ENCODE data around the gene MGA. TPM values are rescaled to one million over a fixed set of nuclear protein-coding genes. Genes with fewer than 3 reads are reported as not detected.

Gene MGA
- total RNA-seq, 1 donor from 2014 or later = 26.6 TPM

DNA sequence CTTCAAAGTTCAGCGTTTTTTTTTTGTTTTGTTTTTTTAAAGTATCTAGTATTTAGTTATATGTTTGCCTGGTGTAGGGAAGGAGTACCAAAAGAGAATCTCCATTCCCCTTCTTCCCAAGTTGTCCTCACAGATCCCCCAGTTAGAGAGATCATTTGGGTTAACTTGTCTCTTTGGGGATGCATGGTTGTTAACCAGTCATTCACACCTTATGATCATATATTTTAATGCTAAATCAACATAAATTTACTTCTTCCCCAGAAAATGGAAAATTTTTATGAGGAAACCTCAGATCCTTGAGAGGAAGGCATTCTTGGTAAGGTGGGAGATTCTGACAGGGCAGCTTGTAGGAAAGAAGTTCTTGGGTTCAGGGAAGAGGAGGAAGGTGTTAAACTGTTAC lies 1.5 kb upstream of the MGA start:
- no peak for DNase-seq (ENCODE audit: low read depth, low spot score)

DNA sequence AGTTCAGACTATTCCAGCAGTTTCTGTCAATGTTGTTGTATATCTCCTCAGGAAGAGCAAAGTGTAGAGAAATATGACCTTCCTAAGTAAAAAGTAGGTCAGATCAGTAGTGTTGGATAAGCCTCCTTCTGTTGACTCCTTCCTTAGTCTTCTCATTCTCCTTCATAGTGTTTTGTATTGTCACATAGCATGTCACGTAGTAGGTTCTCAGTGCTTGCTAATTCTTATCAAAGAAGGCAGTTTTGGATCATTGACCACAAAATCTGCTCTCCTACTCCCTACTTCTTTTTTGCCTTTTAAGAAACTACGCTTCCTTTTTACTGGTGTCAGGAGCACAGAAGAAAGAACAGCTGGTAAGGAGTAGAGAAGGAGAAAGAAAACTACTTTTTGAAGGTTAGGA lies 1.0 kb upstream of the MGA start:
- no peak for DNase-seq (ENCODE audit: low read depth, low spot score)

DNA sequence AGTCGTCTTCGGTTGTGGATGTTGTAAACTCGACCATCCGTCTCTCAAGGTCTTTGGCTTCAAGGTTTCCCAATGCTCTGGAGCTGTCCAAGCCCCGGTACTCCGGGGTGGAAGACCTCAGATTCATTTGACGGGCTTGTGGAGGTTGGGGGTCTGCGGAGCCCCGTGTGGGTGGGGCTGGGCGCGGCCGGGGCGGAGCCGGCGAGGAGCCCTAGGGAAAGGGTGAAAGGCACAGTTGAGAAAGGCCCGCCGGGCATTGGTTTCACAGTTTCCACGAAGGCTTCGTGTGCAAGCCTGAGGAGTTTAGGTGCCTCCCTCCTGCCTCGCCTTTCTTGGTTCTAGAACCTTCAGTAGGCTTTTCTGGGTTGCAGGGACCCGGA lies 360 bp upstream of the MGA start:
- DNase-seq (ENCODE audit: low read depth, low spot score) = no peak

DNA sequence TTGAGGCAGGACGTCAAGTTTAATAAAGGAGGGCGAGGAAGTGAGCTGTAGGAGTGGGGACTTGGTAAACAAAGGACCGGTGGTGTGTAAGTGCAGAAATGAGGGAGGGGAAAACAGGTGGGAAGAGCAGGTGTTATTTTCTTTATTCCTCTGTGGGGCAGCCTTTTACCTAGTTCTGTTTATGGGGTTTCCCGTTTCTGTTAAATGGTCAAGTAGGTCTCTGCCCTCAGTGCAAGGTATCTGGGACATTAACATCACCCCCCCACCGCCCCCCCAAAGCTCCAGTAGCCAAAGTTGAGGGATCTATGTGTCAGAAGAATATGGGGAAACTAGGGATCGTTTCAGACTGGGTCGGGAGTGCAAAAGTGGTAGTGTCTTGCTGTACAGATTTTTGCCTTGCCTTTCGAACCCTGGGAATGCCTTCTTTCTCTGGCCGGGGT lies 893 bp downstream of the MGA start:
- DNase-seq (ENCODE audit: low read depth, low spot score) = no peak

DNA sequence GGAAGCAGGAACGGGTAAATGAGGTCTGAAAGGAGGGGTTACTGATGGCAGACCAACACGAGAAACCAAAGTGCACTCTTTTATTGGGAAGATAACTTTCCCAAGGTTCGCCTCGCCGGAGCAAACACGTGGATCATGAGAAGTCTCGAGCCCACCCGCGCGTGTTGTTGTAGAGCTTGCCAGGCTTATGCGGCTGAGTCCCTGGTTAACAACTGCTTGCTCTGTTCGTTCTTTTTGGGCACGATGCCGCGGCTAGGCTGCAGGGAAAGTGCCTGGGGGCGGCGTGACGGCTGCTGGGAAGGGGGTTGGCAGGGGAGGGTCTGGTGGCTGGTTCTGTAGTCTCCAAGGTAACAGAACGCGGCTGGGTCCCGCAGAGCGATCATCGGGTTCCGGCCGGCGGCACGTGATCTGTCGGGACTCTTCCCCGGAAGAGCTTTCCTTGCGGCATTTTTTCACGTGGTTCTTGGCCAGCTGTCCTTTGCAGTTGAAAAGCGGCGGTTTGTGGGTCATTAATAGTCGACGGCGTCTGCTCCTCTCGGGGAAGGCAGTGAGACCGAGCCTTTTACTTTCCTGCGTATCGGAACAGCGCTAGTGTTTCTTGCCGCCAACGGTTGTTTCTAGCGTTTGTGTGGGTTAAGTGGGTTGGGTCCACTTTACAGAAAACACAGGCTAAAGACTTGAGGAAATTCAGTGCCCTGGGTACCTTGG lies 1.5 kb downstream of the MGA start:
- peak; percentile 26 for DNase-seq (ENCODE audit: low read depth, low spot score)

DNA sequence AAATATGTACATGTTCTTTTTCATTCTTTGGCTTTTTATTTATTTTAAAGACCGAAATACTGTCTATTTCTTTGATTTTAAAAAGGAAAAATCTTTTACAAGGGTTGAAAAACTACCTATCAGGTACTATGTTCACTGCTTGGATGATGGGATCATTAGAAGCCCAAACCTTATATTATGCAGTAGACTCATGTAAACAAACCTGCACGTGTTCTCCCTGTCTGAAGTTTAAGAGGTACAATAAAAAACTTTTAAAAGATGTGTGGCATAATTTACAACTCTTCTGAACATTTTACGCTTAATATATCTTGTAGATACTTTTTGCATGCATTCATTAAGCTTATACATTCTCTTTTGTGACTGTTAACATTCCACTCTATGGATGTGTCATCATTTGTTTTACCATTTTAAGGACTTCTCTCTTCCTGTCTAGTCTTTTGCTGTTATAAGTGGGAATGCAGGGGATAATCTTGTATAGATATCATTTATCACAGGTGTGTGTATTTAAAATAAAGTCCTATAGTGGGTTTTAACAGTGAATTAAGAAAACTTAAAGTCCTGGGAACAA lies 6.2 kb downstream of the MGA start:
- no peak for DNase-seq (ENCODE audit: low read depth, low spot score)

DNA sequence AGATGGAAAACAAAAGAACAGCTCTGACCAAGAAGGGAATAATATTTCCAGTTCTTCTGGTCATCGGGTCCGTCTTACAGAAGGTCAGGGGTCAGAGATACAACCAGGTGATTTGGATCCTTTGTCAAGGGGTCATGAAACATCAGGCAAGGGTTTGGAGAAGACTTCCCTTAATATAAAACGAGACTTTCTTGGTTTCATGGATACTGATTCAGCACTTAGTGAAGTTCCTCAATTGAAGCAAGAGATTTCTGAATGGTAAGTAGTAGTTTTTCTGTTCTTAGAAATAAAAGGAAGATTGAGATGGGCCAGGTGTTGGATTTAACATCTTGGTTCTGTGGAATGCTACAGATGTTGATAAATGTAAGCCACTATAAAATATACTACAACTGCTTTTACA lies 9.5 kb downstream of the MGA start:
- no peak for DNase-seq (ENCODE audit: low read depth, low spot score)

DNA sequence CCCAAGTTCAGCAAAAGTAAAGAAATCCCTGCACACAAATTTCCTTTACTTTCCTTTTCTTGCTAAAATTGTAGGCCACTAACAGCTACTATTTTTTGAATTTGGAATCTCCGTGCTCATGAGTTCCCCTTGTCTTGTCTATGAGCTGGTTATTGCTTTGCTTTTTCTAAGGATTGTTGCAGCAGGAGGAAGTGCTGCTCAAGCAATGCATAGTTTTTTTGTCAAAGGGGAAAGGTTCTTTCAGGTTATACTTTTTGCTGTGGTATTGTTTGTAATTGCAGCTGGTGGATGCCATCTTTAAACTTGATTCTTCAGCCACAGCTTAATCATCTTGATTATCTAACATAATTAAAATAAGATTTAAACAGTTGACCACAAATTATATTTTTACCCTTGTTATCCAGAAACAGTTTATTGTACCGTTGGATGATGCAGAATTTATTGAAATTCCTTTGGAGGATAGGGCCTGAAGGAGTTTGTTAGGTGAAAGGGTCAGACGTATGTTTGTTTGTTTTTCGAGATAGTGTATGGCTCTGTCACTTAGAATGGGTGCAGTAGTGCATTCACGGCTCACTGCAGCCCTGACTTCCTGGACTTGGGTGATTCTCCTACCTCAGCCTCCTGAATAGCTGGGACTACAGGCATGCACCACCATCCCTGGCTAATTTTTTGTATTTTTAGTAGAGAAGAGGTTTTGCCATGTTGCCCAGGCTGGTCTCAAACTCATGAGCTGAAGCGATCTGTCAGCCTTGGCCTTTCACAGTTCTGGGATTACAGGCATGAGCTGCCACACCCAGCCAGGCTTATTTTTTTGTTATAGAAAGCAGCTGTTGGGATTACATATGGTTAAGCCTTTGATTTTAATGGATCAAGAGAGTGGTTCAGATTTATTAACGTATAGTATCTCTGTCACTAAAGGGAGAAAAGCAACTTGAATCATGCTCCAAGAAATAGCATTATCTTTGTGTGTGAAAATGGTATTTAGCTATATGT lies 11.7 kb downstream of the MGA start:
- no peak for DNase-seq (ENCODE audit: low read depth, low spot score)

DNA sequence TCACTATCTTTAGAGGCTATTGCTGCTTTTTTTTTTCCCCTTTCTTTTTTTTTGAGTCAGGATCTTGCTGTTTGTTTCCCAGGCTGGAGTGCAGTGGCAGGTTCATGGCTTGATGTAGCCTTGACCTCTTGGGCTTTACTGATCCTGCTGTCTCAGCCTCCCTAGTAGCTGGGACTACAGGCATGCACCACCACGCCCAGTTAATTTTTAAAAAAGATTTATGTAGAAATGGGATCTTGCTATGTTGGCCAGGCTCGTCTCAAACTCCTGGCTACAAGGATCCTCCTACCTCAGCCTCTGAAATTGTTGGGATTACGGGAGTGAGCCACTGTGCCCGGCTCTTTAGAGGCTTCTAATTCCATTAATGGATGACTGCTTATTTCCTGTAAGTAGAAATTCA lies 15.1 kb downstream of the MGA start:
- DNase-seq (ENCODE audit: low read depth, low spot score) = no peak

DNA sequence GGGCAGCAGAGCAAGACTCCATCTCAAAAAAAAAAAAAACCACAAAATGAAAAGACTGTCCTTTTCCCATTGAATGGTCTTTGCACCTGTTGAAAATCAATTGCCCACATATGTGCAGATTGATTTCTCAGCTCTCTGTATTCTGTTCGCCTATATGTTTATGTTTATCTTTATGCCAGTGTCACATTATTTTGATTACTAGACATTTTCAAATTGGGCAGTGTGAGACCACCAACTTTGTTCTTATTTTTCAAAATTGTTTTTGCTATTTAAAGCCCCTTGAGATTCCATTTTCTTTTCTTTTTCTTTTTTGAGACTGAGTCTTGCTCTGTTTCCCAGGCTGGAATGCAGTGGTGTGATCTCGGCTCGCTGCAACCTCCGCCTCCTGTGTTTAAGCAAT lies 18.5 kb downstream of the MGA start:
- DNase-seq (ENCODE audit: low read depth, low spot score) = no peak

DNA sequence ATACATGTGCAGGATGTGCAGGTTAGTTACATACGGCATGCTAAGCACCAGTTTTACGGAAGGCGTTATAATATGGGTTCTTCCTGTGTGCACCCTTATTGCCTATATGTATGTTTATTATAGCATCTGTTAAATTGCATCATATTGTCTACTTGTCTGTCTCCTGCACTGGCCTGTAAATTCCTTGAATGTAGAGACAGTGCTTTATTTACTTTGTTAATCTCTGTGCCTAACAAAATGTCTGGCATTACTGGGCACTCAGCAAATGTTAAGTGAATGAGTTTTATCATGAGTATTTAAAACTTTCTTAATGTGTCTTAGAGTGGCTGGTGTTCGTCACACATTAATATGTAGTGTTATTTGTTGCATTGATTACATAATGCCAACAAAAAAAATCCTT lies 23.8 kb downstream of the MGA start:
- no peak for DNase-seq (ENCODE audit: low read depth, low spot score)

DNA sequence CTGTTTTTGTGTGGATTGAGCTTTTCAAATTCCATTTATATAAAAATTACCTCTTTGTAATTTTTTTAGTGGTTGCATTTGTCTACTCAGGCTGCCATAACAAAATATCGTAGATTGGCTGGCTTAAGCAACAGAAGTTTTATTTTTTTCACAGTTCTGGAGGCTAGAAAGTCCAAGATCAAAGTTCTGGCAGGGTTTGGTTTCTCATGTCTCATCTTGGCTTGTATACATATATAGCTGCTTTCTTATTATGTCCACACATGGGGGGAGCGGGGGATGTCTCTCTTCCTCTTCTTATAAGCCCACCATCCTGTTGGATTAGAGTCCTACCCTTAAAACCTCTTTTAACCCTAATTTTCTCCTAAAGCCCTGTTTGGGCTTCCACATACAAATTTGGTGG lies 28.5 kb downstream of the MGA start:
- DNase-seq (ENCODE audit: low read depth, low spot score) = no peak

DNA sequence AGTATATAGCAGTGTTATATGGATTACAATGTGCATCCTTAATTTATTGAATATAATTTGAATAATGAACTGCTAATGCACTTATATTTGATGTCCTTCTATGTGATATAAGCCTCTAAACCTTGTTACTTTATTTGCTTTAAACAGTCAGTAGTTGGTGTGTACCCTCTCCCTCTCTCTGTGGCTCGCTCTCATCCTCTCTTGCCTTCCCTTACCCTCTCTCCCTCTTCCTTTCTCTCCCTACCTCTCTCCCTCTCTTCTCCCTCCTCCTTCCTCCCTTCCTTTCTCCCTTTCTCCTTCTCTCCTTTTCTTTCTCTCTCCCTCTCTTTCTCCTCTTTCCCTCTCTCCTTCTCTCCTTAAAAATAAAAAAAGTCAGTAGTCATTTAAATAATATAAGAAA lies 28.9 kb downstream of the MGA start:
- no peak for DNase-seq (ENCODE audit: low read depth, low spot score)

DNA sequence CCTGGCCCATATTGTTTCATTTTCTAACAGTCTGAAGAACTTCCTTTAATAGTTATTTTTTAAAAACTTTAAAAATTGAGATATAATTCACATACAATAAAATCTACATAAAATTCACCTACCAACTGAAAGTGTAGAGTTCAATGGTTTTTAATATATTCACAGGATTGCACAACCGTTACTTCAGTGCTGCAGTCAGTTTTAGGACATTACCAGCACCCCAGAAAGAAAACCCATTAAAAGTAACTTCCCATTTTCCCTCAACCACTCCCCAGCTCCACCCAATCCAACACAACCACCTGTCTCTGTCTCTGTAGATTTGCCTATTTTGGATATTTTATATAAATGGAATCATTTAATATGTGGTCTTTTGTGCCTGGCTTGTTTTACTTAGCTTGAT lies 29.6 kb downstream of the MGA start:
- no peak for DNase-seq (ENCODE audit: low read depth, low spot score)

DNA sequence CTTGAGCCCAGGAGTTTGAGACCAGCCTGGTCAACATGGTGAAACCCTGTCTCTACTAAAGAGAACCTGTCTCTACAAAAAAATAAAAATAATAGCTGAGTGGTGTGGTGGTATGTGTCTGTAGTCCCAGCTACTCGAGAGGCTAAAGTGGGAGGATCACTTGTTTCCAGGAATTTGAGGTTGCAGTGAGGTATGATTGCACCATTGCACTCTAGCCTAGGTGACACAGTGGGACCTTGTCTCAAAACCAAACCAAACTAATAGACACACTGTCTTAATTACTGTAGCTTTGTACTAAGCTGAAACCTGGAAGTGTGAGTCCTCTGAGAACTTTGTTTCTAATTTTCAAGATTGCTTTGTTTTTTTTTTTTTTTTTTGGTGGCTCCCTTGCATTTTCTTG lies 30.4 kb downstream of the MGA start:
- DNase-seq (ENCODE audit: low read depth, low spot score) = no peak

DNA sequence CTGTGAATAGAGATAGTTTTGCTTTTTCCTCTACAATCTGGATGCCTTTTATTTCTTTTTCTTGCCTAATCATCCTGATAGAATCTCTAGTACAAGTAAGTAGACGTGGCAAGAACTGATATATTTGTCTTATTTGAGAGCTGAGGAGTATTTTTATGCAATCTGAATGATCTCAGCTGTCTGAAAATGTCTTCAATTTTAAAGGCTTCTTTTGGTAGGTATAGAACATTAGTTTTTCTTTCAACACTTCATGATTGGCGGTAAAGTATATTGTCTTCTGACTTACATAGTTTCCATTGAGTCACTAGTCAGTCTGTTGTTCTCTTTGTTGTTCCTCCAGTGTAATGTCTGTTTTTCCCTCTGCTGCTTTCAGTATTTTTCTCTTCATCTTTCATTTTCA lies 31.3 kb downstream of the MGA start:
- no peak for DNase-seq (ENCODE audit: low read depth, low spot score)

DNA sequence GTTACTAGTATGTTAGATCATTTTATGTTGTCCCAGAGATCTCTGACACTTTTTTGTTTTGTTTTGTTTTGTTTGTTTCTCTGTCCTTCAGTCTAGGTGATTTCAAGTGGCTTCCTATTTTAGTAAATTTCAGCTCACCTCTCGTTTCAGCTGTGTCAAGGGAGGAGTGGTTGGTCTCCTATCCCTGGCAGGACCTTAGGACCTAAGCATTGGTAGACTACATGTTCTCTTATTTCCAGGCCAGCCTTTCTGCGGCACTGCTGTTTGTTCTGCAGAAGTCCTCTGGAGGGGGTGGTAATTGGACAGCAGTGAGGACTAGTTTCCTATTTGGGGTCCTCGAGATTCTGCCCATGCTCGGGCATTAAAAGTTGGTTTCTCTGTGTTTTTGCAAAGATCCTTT lies 31.8 kb downstream of the MGA start:
- DNase-seq (ENCODE audit: low read depth, low spot score) = no peak

DNA sequence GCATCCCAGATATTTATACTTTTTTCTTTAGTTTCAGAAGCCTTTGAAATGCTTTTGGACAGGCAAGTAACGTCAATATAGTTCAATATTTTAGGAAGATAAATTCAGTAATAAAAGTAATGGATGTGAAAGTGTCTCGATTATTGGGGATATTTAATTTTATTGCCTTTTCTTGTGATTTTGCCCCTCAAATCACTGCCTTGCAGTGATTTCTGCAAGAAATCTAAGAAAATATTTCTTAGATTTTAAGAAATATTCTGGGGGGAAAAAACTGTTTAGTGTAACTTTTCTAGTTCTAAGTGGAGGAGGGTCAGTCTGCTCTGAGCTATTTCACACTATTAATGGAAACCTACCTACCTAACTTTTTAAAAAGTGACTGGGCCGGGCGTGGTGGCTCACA lies 33.6 kb downstream of the MGA start:
- DNase-seq (ENCODE audit: low read depth, low spot score) = no peak

DNA sequence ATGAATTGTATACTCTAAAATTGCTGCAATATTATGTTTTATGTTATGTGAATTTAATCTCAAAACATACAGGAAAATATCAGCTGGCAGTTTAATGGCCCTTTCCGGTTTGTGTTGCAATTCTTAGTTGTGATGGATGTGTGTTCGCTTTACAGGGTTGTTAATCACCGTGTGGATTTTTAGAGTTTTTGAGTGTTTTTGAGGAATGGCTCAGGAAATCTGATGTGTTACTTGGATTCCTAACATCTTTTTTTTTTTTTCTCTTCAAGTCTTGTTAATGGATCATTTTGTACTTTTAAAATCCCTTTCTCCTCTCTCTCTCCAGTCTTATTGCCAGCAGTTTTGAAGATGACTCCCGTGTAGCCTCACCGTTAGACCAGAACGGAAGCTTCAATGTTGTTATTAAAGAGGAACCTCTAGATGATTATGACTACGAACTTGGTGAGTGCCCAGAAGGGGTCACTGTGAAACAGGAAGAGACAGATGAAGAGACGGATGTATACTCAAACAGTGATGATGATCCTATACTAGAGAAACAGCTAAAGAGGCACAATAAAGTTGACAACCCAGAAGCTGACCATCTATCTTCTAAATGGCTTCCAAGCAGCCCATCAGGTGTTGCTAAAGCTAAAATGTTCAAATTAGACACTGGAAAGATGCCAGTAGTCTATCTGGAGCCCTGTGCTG lies 35.7 kb downstream of the MGA start:
- DNase-seq (ENCODE audit: low read depth, low spot score) = no peak

DNA sequence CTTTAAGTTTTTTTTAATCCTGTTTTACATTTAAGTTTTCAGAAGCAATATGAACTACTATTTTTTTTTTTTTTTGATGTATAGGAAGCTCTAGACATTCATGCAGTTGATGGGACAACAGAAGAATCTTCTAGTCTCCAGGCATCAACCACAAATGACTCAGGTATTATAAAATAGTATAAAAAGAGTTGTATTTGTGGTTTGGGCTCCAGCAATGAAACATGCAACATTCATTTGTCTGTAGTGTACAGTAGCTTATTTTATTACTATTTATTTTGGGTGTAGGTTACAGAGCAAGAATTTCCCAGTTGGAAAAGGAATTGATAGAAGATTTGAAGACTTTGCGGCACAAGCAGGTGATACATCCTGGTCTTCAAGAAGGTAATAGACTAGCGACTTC lies 38.6 kb downstream of the MGA start:
- no peak for DNase-seq (ENCODE audit: low read depth, low spot score)

DNA sequence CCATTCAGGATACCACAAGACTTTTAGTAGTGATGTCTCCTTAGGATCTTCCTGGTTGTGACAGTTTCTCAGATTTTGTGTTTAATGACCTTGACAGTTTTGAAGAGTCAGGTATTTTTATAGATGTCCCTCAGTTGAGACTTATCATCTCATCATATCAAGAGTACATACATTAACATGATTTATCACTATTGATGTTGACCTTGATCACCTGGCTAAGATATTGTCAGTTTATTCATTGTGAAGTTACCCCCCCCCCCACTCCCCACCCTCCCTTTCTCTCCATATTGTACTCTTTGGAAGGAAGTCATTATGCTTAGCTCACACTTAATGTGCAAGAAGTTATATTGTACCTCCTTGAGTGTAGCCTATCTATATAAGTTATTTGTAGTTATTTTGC lies 42.9 kb downstream of the MGA start:
- DNase-seq (ENCODE audit: low read depth, low spot score) = no peak

DNA sequence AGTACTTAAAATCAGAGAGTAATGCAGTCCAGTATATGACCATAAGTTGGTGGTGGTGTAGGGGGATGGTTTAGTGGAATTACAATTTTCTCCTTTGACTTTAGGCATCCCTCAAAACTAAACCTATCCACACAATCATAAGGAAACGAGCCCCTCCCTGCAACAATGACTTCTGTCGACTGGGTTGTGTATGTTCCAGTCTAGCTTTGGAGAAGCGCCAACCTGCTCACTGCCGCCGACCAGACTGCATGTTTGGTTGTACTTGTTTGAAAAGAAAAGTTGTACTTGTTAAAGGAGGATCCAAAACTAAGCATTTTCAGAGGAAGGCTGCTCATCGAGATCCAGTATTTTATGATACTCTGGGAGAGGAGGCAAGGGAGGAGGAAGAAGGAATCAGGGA lies 52.8 kb downstream of the MGA start:
- no peak for DNase-seq (ENCODE audit: low read depth, low spot score)
